Measurements from ENCODE around the gene SEC14L2. TPM values are rescaled to one million over a fixed set of nuclear protein-coding genes. Genes with fewer than 3 reads are reported as not detected.
"Not testable (repeated sequence)": the region's sequence is repeated elsewhere in the genome, so short reads cannot be mapped to it uniquely, and the experiment has no call there.

SEC14L2 gene
- total RNA-seq, 1 experiment from 2014 or later: 6.3 TPM

DNA sequence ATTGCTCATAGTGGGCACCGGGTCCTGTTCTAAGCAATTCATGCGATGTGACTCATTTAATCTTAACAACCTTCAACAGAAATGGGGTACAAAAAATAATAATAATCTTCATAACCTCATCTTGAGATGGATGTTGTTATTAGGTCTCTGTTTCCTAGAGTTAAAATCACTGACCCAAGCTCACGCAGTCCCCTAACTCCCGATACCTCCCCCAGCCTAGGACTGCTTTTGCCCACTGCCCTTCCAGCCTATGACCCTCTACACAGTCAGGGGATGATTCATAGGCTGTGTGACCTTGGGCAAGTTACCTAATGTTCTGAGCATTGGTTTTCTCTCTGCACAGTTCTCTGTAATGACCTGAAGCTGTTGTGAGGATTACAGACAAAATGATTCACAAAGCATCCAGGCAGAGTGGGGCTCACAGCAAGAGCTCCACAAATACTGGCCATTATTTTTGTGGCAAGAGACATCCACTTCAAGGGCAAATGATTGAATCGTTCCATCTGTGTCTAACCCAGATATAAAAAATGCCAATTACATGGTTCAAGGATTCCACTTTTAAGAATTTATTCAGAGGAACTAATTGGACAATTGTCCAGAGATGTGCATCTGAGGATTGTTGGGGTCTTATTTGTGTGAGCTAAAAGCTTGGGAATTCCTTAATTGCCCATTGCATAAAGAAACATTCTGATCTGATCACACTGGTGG, 48.8 kb downstream of the SEC14L2 start:
- no peak for DNase-seq (ENCODE audit: extremely low read depth, low read depth)

DNA sequence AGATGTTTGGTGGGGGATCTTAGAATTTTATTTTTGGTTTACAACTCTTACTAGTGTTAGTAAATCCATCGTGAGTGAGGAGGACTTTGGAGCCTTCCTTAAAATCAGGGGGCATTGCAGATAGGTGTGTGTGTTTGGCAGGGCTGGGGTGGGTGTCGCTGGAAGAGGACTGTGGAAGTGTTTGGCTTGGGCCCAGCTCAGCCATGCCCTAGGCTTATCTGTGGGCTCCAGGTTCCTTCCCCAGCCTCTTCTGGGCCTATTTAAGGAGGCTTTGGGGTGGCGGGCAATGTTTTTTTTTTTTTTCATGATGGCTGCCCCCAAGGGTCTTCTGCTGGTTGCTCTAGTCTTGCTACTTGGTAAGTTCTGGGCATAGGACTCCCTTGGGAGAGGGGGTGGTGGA, 50.8 kb downstream of the SEC14L2 start:
- DNase-seq (ENCODE audit: extremely low read depth, low read depth): no peak

DNA sequence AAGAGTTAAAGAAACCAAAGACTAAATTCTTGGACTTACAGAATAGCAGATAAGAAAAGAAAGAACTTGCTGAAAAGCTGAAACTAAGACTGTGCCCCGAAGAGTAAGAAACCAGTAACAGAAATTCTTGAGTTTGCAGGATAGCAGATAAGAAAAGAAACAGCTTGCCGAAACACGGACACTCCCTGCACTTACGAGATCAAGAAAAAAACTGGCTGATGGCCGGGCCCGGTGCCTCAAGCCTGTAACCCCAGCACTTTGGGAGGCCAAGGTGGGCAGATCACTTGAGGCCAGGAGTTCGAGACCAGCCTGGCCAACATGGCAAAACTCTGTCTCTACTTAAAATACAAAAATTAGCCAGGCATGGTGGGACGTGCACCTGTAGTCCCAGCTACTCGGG, 54.7 kb downstream of the SEC14L2 start:
- DNase-seq (ENCODE audit: extremely low read depth, low read depth): not testable (repeated sequence)

DNA sequence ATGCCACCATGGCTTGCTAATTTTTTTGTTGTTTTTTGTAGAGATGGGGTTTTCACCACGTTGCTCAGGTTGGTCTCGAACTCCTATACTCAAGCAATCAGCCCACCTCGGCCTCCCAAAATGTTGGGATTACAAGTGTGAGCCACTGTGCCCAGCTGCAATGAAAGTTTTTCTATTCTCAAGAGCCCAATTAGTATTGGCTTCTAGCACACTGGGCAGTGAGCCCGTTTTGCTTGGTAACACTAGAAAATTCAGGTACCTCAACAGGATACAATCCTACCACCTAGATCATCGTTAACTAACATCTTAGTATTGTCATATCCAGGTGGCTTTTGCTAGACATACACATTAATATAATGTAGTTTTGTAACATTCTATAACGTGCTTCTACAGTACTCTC, 56.0 kb downstream of the SEC14L2 start:
- DNase-seq (ENCODE audit: extremely low read depth, low read depth): no peak

DNA sequence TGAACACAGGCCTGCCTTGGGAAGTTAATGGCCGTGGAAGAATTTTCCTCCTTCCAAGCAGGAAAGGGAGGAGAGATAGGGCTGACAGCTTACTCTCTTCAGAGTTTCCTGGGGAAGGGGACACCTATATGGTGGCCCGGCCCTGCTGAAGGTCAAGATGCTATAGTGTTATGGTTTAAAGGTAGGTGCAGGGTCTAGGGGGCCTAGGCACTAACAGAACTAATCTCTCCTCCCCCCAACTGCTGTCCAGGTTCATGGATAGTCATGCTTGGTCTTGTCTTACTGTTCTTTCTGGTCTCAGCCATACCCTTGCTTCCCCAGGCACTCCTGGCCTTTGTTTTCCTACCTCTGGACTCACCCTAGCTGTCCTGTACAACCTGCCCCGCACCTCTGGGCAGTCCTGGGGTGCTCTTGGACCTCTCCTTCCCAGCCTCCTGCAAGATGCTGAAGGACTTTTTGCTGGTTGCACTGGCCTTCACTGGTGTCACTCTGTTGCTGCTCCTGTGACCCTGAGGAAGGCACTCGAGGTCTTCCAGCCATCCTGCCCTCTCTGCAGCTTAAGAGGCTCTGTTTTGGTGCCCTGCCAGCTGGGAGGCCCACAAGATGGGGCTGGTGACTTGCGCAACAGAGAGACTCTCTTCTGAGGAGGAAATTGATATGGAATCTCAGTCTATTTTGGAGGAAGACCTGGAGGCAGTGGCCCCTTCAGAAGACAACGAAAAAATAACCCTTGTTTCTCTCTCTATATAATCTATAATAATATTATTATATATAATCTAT, 57.1 kb downstream of the SEC14L2 start:
- DNase-seq (ENCODE audit: extremely low read depth, low read depth): no peak

DNA sequence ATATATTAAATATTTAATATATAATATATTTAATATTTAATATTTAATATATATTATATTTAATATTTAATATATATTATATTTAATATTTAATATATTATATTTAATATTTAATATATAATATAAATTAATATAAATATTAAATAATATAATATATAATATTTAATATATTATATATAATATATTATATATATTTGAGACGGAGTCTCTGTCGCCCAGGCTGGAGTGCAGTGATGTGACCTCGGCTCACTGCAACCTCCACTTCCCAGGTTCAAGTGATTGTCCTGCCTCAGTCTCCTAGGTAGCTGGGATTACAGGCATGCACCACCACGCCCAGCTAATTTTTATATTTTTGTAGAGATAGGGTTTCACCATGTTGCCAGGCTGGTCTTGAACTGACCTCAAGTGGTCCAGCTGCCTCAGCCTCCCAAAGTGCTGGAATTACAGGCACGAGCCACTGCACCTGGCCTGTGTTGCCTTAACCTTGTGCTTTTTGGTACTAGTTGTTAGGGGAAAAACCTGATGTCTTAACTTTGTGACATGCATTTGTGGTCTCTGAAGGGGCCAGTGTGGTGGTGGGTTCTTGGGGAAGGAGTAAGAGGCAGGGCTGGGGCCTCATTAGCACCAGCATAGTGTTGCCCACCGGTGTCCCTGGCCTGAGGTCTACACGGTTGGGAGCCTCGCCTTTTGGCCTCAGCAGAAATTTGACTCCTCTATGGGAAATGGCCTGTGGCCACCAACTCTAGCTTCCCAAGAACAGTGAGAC, 58.4 kb downstream of the SEC14L2 start:
- no peak for DNase-seq (ENCODE audit: extremely low read depth, low read depth)

DNA sequence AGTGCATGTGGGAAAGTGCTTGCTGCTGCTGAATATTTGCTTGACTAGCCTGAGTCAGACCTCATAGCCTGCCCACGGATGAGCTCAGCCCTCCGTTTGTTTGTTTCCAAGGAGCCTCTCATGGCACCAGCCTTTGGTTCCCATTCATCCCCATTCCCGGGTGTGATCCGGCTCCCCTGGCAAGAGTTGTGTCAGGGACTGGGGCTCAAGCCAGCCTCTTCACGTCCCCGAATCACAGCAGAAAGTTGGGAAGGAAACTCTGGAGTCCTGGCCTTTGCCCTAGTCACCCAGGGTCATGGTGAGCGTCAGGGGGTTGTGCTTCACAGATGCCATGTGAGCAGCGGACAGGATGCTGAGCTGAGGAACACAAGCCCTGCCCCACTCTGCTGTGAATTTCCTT, 61.2 kb downstream of the SEC14L2 start:
- DNase-seq (ENCODE audit: extremely low read depth, low read depth): no peak

DNA sequence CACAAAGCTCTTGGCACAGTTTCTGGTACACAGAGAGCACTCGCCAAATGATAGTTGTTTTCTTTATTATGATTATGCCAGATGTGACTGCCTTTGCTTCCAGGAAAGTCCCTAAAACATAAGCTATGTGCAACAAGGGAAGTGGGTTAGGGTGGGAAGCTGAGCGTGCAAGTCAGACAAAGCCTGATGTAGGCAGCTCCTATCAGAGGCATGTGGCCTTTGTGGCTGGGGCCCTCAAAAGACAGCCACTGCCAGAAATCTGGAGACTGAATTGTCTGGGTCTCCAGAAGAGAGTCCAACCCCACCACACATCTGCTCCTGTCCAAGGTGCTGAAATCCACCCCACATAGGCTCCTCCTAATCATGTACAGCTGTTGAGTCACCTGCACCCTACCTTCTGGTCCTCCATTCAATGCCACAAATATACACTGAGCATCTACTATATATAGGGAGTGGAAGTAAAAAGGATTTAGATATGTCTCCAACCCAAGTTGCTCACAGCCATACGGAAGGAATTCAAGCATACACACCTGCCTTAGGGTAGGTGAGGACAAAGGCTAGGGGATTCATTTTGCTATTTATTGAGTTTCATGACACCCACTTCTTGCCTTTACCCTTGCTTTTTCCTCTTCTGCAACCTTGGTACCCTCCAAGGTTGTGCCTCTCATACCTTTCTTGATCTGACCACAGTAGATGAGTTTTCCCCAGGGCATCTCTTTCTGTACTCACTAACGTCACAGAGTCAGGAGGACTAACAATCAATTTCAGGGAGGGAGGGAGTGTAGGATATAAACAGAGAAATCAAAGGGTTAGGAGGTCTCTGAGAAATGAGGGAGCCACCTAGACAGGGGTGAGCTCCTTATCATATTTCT, 62.6 kb downstream of the SEC14L2 start:
- DNase-seq (ENCODE audit: extremely low read depth, low read depth): peak; percentile 13

DNA sequence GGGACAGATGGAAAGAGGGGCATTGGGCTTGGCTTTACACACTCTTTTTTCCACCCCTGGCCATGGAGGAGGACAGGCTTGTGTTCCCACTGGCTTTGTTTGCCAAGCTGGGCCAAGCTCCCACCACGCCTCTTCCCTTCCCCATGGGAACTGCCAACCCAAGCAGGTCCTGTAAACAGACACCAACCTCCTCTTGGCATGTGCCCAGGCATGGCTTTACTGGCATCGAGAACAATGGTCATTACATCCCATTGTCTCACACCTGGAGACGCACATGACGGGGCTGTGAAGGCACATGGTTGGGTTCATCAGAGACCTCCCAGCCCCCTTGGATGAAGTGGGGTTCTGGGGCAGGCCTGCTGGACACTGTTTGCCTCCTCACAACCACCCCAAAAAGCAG, 63.3 kb downstream of the SEC14L2 start:
- no peak for DNase-seq (ENCODE audit: extremely low read depth, low read depth)

DNA sequence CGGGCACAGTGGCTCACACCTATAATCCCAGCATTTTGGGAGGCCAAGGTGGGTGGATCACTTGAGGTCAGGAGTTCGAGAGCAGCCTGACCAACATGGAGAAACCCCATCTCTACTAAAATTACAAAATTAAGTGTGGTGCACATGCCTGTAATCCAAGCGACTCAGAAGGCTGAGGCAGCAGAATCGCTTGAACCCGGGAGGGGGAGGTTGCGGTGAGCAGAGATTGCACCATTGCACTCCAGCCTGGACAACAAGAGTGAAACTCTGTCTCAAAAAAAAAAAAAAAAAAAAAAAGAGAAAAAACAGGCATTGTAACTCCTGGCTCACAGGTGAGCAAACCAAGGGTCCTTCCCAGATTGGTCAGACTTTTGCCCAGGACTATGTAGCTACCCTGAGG, 63.7 kb downstream of the SEC14L2 start:
- DNase-seq (ENCODE audit: extremely low read depth, low read depth): not testable (repeated sequence)

DNA sequence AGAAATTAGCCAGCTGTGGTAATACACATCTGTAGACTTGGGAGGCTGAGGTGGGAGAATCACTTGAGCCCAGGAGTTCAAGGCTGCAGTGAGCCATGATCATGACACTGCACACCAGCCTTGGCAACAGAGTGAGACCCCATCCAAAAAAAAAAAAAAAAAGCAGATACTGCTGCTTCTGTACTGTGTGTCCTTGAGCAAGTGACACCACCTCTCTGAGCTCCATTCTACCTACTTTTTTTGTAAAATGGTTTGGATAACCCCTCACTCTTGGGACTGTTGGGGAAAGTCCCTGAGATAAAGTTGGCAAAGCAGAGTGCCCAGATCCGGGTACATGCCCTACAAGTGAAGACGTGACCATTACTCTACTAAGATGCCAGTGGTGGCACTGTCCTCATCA, 72.3 kb downstream of the SEC14L2 start:
- no peak for DNase-seq (ENCODE audit: extremely low read depth, low read depth)

DNA sequence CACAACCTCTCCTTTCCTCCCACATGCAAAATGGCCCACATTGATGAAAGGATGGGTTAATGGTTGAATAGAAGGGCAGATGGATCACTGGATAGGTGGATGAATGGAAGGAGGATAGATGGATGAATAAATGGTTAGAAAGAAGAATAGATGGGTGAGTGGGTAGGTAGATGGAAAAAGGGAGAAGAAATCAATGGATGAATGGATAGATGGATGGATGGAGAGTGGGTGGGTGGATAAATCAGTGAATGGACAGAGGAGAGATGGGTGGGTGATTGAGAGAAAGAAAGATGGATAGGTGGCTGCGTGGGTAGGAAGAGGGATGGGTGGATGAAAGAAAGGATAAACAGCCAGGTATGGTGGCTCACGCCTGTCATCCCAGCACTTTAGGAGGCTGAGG, 73.8 kb downstream of the SEC14L2 start:
- DNase-seq (ENCODE audit: extremely low read depth, low read depth): no peak

DNA sequence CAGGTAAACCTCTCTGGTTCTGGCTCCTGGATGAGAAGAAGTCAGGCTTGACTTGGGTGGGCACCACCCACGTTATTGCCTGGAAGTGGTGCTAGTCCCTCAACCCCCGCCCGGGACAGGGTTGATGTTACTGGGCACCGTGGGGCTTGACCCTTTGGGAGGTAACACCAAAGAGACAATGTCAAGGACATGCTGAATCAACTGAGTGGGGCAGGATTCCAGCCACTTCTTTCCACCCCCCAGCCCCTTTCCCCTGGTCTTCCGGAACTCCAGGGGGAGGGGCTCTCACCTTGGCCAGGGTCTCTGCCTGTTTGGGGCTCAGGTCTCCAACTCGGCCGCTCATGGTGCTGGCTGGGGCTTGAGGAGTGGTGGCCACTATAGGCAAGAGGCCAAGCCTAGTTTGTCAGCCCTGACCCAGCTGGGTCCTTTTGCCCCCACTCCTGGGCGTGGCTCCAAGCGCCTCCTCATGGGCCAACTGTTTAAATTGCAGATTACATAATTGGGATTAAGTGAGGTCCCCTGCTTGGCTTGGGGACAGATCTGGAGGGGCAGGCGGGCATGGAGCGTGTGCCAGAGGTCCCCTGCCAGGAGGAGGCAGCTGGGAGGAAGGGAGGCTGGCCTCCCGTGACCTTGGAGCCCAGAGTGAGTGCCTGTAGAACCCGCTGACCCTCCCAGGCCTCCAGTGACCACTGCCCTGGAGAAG, 74.9 kb downstream of the SEC14L2 start, which contains the start of gene SEC14L3:
Gene SEC14L3 (minus strand): TSS at position 402 of the 703 bp plus-strand sequence. CDS start 59 bp downstream, at position 343.
- DNase-seq (ENCODE audit: extremely low read depth, low read depth): no peak

DNA sequence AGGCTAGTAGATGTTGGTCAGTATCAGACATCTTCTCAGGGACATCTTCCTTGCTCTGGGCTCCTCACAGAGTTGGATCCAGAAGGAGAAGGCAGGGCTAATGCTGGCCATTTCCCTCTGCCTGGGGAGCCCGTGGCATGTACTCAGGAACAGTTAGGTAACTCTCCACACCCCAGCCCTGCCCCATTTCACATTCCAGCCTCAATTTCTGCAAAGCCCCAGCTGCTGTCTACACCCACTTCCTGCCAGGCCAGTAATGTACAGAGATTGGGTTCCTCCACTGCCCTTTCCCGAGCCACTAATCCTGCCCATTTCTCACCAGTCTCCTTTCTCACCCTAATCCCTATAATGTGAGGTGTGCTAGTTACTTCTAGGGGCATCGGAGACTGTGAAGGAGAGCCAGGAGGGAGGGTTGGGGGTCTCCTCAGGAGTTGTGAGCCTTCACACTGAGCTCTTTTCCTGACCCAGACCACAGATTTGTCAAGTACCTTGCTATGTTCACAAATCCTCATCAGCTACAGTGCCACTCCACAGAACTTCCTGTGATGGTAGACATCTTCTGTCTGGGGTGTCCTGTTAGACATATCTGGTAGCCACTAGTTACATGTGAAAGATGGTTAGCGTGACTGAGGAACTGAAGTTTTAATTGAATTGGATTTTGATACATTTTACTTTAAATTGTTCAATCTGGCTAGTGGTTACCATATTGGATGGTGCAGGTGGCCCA, 76.3 kb downstream of the SEC14L2 start:
- DNase-seq (ENCODE audit: extremely low read depth, low read depth): no peak

DNA sequence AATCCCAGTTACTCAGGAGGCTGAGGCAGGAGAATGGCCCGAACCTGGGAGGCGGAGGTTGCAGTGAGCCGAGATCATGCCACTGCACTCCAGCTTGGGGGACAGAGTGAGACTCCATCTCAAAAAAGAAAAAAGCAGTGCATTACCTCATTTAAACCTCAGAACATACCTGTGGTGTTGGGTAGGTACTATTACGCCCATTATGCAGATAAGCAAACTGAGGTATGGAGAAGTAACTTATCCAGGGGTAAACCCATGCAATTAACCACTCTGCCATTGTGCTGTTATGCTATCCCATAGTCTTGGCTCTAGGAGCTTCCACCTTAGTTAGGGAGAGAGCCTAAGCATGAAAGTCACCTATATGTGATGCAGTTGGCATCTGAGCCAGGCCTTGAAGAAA, 77.3 kb downstream of the SEC14L2 start:
- no peak for DNase-seq (ENCODE audit: extremely low read depth, low read depth)

Measured in NCI-H460 (cell line).